OCI-LY7 (cell line): Measurements from ENCODE around the gene GCFC2.

Experiments
- EZH2phosphoT487 ChIP-seq: fragments of 200-600 bp; sonication (generic); IDR thresholded peaks from 2 replicates; pipeline ENCODE4 v1.6.1; 2018; ENCODE audit warnings: low read depth, borderline replicate concordance, mild to moderate bottlenecking, mixed run types, antibody characterized with exemption, low read length, moderate library complexity, mixed read lengths
- TF ChIP-seq, protein P1 (sequence below): fragments of 200-600 bp; sonication (generic); conservative IDR thresholded peaks from 2 replicates; pipeline ENCODE4 v1.5.1; 2014; ENCODE audit warnings: mild to moderate bottlenecking, antibody characterized with exemption, low read length, moderate library complexity, mixed read lengths

DNA sequence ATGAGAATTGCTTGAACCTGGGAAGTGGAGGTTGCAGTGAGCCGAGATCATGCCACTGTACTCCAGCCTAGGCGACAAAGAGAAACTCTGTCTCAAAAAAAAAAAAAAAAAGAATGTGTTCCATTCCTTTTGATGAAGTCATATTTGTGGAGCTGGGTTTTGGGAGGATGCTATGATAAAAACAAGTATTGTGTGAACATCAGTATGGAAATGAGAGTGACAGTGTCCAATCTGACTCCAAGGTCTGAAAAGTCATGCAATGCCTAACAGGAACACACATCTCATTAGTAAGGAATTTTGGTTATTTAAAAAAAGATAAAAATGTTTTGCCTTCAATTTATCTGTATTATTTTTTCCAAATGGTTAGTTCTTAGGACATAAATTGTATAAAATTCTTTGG lies 11.8 kb downstream of the GCFC2 start:
- TF ChIP-seq, protein P1, sequence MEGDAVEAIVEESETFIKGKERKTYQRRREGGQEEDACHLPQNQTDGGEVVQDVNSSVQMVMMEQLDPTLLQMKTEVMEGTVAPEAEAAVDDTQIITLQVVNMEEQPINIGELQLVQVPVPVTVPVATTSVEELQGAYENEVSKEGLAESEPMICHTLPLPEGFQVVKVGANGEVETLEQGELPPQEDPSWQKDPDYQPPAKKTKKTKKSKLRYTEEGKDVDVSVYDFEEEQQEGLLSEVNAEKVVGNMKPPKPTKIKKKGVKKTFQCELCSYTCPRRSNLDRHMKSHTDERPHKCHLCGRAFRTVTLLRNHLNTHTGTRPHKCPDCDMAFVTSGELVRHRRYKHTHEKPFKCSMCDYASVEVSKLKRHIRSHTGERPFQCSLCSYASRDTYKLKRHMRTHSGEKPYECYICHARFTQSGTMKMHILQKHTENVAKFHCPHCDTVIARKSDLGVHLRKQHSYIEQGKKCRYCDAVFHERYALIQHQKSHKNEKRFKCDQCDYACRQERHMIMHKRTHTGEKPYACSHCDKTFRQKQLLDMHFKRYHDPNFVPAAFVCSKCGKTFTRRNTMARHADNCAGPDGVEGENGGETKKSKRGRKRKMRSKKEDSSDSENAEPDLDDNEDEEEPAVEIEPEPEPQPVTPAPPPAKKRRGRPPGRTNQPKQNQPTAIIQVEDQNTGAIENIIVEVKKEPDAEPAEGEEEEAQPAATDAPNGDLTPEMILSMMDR, result no peak
- TF ChIP-seq EZH2phosphoT487, result no peak
